Activated CD4-positive, CD25-positive, alpha-beta regulatory T cell treated with anti-CD3 and anti-CD28 coated beads, Interleukin-2, amount 50 U/mL, for 24 hours (primary cell): ENCODE measurements around the gene RPTOR.
"Not testable (repeated sequence)": the region's sequence is repeated elsewhere in the genome, so short reads cannot be mapped to it uniquely, and the experiment has no call there.

Source experiments
- ATAC-seq, 2 donors: fragments of 150-1000 bp; cut with Tn5 transposase; one replicate each; pipeline ENCODE4 v1.10.0; 2021; ENCODE audit warnings: mild to moderate bottlenecking in 1 of 2, moderate library complexity in 1 of 2

RPTOR gene

GRCh38 chr17:80696456-80696855, 151.8 kb downstream of the RPTOR start:
- ATAC-seq, result no peak

- ATAC-seq, result no peak
Observed at GRCh38 chr17:80696964-80697363, 152.3 kb downstream of the RPTOR start.

- no peak for ATAC-seq
Observed at GRCh38 chr17:80698297-80698696, 153.7 kb downstream of the RPTOR start.

DNA sequence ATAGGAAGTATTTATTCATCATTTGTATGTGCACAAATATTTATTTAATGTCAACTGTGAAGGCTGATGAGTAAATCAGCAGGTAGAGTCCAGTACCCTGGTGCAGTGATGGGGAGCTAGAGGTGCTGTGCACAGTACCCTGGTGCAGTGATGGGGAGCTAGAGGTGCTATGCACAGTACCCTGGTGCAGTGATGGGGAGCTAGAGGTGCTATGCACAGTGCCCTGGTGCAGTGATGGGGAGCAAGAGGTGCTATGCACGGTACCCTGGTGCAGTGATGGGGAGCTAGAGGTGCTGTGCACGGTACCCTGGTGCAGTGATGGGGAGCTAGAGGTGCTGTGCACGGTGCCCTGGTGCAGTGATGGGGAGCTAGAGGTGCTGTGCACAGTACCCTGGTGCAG, 154.6 kb downstream of the RPTOR start:
- not testable (repeated sequence) for ATAC-seq

GRCh38 chr17:80701730-80702129, 157.1 kb downstream of the RPTOR start:
- ATAC-seq, result no peak

- no peak for ATAC-seq
Observed at GRCh38 chr17:80702315-80703141, 157.9 kb downstream of the RPTOR start.

- ATAC-seq, result no peak
Observed at GRCh38 chr17:80703142-80703478, 158.5 kb downstream of the RPTOR start.

GRCh38 chr17:80704381-80704819, 159.8 kb downstream of the RPTOR start:
- ATAC-seq, result peak; percentile 83 to 85

DNA sequence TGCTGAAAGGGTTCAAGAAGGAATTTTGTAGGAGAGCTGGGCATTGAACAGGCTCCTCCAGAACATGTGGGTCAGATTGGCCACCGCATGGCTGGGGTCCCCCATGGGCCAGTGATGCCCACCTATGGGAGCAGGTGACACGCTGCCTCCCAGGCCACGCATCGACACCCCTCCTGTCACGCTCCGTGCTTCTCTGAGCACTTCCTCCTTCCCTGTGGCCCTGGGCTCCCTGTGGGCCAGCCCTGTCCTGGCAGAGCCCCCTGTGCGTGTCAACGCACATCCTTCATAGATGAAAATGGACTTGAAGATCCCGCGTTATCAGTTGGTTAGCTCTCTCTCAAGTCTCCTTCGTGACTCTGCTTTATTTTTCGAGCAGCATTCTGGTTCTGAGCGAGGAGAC, 160.3 kb downstream of the RPTOR start:
- no peak for ATAC-seq

DNA sequence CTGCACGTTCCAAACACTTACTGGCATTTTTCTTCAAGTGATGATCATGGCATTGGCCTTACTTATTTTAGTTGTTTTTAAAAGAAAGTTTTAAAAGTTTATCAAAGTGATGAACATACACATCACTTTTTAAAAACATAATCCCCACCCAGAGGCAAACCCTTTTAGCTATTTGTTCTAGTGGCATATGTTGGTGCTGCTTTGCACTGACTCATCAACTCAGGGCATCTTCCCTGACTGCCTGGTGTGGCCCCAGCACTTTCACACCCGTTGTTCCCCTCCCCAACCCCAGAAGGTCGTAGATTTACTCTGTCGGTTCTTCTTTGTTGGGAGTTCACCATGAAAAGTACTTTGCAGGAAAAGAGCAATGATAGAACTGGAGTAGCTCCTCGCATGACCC, 161.3 kb downstream of the RPTOR start:
- no peak for ATAC-seq

DNA sequence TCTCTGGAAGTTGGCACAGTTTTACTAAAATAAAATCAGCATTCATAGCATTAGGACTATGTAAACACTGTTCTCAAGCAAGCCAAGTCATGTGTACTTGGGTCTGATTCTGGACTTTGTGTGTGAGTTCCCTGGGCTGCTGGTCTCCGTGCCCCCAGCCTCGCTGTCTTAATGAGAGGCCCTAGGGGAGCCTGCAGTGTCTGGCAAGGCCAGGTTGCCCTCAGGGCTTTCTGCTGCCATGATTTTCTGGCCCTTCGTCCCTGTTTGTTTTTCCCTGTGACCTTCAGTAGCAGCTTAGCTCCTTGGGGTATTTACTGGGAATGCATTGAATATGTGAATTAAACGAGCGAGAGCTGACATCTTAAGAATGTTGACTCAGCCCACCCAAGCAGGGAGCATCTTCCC, 161.8 kb downstream of the RPTOR start:
- no peak for ATAC-seq

GRCh38 chr17:80708480-80708879, 163.8 kb downstream of the RPTOR start:
- no peak for ATAC-seq

GRCh38 chr17:80709090-80709695, 164.6 kb downstream of the RPTOR start:
- no peak for ATAC-seq

GRCh38 chr17:80710714-80711302, 166.2 kb downstream of the RPTOR start:
- ATAC-seq, result no peak

- no peak for ATAC-seq
Observed at GRCh38 chr17:80712089-80712488, 167.5 kb downstream of the RPTOR start.

DNA sequence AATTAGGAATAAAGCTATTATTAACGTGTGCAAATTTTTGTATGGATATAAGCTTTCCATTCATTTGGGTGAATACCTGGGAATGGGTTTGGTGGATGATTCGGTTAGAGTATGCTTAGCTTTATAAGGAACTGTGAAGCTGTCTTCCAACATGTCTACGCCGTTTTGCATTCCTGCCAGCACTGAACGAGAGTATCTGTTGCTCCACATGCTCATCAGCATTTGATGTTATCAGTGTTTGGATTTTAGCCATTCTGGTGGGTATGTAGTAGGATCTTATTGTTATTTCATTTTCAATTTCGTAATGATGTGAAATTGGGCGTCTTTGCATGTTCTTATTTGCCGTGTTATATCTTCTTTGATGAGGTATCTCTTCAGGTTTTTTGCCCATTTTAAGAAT, 168.0 kb downstream of the RPTOR start:
- no peak for ATAC-seq

DNA sequence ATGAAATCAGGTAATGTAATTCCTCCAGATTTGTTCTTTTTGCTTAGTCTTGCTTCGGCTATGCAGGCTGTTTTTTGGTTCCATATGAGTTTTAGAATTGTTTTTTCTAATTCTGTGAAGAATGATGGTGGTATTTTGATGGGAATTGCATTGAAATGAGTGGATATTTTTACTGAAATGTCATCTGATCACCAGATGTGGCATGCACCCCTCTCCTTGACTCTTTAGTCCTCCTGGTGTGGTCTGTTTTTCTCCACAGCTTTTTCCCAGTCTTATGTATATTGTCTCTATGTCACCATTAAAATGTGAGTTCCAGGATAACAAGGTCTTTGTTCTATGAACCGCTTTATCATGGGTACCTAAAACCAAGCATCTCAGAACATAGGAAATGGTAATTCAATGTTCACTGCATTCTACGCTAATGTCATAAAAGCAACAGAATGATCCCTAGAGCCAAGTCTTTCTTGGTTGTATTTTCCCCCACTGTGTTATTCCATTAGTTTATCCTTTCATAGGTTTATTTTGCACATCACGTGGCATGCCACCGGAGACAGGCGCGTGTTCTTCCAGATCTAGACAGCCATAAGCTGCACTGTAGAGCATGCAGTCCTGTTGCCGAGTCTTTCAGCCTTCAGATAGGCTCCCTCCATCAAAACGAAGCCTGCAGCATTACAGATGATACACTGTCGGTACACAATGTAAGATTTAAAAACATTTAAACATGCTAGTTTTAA, 172.5 kb downstream of the RPTOR start:
- no peak for ATAC-seq

DNA sequence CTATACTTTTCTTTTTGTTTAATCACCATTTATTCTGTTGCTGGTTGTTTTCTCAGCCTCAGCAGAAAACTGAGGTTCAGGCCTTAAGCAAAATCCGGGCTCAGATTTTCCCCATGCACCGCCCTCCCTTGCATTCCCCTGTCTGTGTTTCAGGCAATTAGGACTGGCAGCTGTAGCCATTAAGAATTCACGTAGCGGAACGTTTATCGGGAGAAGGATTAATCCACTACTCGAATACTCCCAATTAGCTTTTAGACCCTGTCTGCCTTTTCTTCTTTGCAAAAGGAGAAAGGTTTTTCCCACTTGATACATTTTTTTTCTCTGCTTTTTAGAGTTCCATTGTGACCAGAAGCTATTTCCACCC, 173.1 kb downstream of the RPTOR start:
- no peak for ATAC-seq

DNA sequence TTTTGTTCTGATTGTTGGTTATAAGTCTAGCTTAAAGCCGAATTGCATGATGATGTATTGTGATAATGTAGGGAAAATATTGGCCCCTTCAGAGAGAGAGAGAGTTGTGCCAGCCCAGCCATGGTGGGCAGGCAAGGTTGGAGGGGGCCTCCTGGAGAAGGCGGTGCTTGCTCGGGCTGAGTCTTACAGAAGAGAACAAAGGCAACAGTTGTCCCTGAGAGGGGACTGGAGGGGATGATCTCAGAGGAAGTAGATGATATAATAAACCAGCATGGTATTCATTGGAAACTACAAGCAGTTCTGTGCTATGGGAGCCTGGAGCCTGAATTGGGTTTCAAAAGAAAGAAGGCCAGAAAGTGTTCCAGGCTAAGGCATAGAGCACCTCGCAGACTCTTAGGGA, 173.8 kb downstream of the RPTOR start:
- no peak for ATAC-seq

GRCh38 chr17:80719449-80719848, 174.8 kb downstream of the RPTOR start:
- ATAC-seq, result no peak

DNA sequence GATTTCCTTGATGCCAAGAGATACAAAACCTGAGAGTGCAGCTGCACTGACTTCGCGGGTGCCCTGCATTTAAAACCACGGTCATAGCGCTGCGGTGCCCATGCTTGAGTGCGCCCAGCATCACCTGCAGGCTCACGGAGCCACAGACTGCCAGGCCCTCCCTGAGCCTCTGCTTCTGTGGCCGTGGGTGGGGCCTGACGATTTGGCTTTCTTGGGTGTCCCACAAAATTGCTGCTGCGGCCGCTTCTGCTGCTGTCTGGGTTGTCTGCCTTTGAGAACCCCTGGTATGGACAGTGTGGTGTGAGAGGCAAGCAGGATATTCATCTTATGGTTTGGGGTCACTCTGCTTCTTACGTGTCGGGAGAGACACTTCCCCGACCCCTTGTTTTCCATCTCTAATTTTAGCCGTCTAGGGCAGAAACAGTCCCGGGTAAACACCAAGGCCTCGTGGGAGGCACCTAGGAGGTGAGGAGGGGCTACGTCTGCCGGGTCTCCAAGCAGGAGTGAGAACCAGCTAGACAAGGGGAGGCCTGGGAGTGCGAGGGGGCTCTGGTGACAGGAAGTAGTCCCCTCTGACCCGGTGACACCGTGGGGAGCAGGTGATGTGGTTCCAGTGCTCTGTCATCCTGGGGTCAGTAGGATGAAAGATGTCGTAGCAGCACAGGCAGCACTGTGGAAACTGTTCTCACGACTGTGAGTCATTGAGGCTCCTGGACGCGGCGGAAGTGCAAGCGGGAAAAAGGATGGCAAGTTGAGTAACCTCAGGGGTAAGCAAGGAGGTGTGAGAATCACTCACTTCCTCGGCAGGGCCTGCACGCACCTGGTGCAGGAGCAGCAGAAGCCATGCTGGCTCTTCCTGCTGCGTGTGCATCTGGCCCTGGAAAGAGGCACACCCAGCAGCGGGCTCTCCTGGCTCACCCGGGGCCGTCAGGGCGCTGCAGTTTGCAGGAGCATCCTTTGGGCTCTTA, 176.3 kb downstream of the RPTOR start:
- ATAC-seq, result peak; percentile 87 to 90

DNA sequence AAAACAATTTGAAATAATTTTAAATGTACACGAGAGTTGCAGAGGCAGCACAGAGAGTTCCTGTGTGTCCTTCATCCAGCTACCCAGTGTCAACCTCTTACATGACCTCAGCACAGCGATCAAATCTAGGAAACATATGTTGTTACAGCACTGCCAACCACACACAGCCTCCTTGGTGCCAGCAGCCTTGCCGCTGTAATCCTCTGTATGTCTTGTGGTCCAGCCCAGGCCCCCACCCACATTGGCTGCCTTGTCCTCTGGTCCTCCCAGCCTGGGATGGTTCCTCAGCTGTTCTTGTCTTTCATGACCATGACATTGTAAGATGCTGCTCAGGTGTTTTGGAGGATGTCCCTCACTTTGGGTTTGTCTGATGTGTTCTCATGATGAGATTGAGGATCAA, 178.0 kb downstream of the RPTOR start:
- no peak for ATAC-seq
